Measurements from ENCODE around the gene SLC12A7.

SLC12A7 gene

GRCh38 chr5:1122511-1123294, 10.8 kb upstream of the SLC12A7 start:
- Histone ChIP-seq H3K4me1 (ENCODE audit: control insufficient read depth in 1 of 2, insufficient read depth in 1 of 2, low read depth in 1 of 2, low read length in 1 of 2) (no peaks in the 10 kb centered on the region), H3K36me3 (no peaks in the 10 kb centered on the region), H3K9me3 (no peaks in the 10 kb centered on the region), H3K27ac (no peak overlapping the region), H3K27me3 (peaks cover 2% of the 10 kb centered on the region), H3K4me3 (ENCODE audit: low read depth in 1 of 2, low read length in 1 of 2) (no peak overlapping the region)
- TF ChIP-seq CTCF (IDR thresholded peaks at IDR 0.05) = no peak

- no peaks in the 10 kb centered on the region for H3K4me1 ChIP-seq (ENCODE audit: control insufficient read depth in 1 of 2, insufficient read depth in 1 of 2, low read depth in 1 of 2, low read length in 1 of 2)
- no peak for TF ChIP-seq CTCF (IDR thresholded peaks at IDR 0.05)
- H3K4me3 ChIP-seq (ENCODE audit: low read depth in 1 of 2, low read length in 1 of 2) = no peak overlapping the region
- no peak overlapping the region for H3K27ac ChIP-seq
- no peaks in the 10 kb centered on the region for H3K9me3 ChIP-seq
- H3K36me3 ChIP-seq = no peaks in the 10 kb centered on the region
- H3K27me3 ChIP-seq = no peaks in the 10 kb centered on the region
Measured at GRCh38 chr5:1121891-1122290, 10.0 kb upstream of the SLC12A7 start.

GRCh38 chr5:1121044-1121443, 9.2 kb upstream of the SLC12A7 start:
- no peak for TF ChIP-seq CTCF (IDR thresholded peaks at IDR 0.05)
- no peak overlapping the region for H3K27ac ChIP-seq
- peaks cover 2% of the 10 kb centered on the region for H3K27me3 ChIP-seq
- no peaks in the 10 kb centered on the region for H3K36me3 ChIP-seq
- H3K9me3 ChIP-seq = no peaks in the 10 kb centered on the region
- H3K4me1 ChIP-seq (ENCODE audit: control insufficient read depth in 1 of 2, insufficient read depth in 1 of 2, low read depth in 1 of 2, low read length in 1 of 2) = no peaks in the 10 kb centered on the region
- no peak overlapping the region for H3K4me3 ChIP-seq (ENCODE audit: low read depth in 1 of 2, low read length in 1 of 2)

GRCh38 chr5:1120236-1120999, 8.6 kb upstream of the SLC12A7 start:
- H3K4me1 ChIP-seq (ENCODE audit: control insufficient read depth in 1 of 2, insufficient read depth in 1 of 2, low read depth in 1 of 2, low read length in 1 of 2) = no peaks in the 10 kb centered on the region
- no peaks in the 10 kb centered on the region for H3K9me3 ChIP-seq
- no peak overlapping the region for H3K4me3 ChIP-seq (ENCODE audit: low read depth in 1 of 2, low read length in 1 of 2)
- H3K36me3 ChIP-seq = no peaks in the 10 kb centered on the region
- H3K27me3 ChIP-seq = peaks cover 5% of the 10 kb centered on the region
- no peak for TF ChIP-seq CTCF (IDR thresholded peaks at IDR 0.05)
- H3K27ac ChIP-seq = no peak overlapping the region

GRCh38 chr5:1119312-1119831, 7.5 kb upstream of the SLC12A7 start:
- no peak for TF ChIP-seq CTCF (IDR thresholded peaks at IDR 0.05)
- Histone ChIP-seq H3K27ac (no peak overlapping the region), H3K36me3 (no peaks in the 10 kb centered on the region), H3K4me3 (ENCODE audit: low read depth in 1 of 2, low read length in 1 of 2) (no peak overlapping the region), H3K27me3 (peaks cover 15% of the 10 kb centered on the region), H3K4me1 (ENCODE audit: control insufficient read depth in 1 of 2, insufficient read depth in 1 of 2, low read depth in 1 of 2, low read length in 1 of 2) (no peaks in the 10 kb centered on the region), H3K9me3 (no peaks in the 10 kb centered on the region)
